ENCODE results near the gene SHMT1. TPM values are rescaled to one million over a fixed set of nuclear protein-coding genes. Genes with fewer than 3 reads are reported as not detected.
"Not testable (repeated sequence)": the region's sequence is repeated elsewhere in the genome, so short reads cannot be mapped to it uniquely, and the experiment has no call there.

Gene SHMT1
- total RNA-seq, 1 donor from 2014 or later, result 16.7 TPM

DNA sequence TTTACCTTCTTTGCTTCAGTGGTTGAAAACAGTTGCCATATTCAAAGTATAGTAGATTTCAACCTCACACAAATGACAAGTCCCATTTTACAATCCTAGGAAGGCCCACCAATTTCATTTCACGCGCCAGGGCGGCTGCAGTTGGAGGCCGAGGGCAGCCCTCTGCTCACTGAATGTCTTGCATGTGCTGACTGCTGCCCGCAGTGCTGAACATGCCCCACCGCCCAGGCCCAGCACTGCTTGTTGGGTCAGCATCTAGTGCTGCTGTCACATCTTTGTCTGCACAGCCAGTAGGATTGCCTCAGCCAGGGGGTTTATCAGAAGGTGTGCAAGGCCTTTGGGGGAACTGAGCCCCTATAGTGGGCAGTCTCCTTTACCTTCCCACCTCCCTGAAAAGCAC is 36.8 kb downstream of the SHMT1 start:
- DNase-seq (ENCODE audit: low read depth in 2 of 2), result no peak

DNA sequence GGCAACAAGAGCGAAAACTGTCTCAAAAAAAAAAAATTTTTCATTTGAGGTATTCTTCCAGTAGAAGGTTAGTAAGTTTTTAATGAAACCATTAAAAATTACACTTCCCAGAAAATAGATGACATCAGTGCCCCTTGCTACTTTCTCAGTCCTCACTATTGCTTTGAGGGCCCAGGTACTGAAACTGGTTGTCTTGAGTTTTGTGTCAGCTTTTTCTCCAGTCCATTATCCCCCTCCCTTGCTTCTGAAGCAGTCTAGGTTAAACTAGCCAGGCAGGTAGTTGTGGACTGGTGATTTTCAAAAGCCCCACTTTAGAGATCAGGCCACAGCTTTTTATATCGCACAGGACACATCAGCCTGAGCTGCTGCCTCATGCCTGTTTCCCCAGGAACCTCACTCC is 37.3 kb downstream of the SHMT1 start:
- DNase-seq (ENCODE audit: low read depth in 2 of 2), result no peak

DNA sequence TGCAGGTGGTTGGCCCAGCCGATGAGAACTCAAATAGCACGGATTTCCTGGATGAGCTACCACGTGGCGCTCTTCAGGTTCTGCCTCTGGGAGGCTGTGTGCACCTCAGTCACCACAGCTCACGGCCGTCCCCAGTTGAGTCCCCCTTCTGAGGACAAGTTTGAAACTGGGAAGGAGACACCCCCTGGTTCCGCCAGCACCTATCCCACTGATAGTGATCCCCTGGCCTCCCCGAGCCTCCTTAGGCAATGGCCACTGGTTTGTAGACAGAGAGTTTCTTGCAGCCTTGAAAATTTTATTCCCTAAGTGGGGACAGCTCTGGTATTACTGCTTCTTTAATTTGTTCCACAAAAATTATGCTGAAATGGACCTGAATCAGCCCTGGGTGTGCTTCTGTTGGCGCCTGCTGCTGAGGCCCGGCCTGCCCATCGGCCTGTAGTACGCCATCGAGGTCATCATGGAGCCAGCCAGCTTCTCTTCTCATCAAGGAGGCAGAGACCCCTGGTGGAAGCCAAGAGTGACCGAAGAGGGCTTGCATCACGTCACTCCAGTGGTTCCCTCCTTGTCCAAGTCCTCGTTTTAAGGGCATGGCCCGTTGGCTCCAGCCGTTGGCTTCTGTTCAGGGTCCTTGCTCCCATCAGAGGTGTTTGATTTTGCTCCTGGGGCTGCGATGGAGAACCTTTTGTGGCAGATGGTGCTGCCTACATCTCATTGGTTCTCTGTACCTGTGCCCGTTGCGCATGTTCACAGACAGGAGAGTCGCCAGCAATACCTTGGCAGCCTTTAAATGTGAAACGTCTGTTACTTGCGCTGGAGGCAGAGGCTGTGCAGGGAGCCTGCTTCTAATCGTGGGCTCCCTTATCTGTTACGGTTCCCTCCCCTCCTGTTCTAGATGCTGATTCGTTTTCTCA is 39.0 kb downstream of the SHMT1 start:
- DNase-seq (ENCODE audit: low read depth in 2 of 2), result no peak

DNA sequence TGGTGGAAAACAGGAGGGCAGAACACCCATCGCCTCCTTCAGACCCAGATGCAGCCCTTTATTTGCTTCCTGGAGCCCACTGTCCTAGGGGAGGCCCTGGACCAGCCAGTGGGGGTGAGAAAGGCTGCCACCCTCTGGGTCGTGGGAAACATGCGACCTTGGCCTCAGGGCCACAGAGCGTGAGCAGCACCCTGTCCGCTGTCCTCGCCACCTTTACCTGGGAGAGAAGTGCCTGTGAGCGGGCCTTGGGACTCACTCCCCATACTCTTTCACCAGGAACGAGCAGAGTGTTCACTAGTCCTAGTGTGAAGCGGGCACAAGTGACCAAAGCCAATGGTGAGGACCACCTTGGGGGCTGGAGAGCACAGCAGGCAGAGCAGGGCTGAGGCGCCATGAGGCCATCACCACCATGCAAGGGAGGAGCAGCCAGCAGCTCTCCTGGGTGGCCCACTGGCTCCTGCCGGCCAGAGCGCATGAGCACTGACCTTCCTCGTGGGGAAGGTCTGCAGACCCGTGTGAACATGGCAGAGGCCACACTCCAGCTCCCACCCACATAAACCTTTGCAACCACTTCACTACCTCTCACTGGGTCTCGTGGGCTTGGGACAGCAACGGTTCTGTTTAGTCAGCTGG is 39.7 kb downstream of the SHMT1 start:
- no peak for DNase-seq (ENCODE audit: low read depth in 2 of 2)

DNA sequence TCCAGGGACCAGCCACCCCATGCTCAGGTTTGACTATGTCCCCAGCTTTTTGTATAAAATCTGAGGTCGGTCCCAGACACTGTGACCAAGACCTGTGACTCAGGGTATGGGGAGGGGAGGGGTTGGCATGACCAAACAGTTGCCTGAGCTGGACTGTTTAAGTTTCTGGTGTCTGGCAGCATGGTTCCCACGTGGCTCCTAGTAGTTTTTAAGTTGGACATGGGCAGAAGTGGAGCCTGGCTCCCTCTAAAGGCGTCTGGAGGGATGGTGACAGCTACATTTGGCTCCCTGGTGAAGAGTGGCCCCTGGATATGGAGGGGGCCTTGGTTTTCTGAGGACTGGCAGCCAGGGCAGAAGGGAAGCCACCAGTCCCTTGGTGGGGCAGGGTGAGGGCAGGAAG is 40.3 kb downstream of the SHMT1 start:
- no peak for DNase-seq (ENCODE audit: low read depth in 2 of 2)

DNA sequence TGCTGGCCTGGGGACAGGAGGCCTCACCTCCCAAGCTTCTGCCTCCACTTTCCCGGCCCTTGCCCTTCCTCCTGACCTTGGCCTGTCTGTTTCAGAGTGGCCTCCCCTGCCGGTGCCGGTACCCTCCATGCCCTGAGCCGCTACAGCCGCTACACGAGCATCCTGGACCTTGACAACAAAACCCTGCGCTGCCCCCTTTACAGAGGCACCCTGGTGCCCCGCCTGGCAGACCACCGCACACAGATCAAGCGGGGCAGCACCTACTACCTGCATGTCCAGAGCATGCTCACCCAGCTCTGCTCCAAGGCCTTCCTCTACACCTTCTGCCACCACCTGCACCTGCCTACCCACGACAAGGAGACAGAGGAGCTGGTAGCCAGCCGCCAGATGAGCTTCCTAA is 40.8 kb downstream of the SHMT1 start:
- no peak for DNase-seq (ENCODE audit: low read depth in 2 of 2)

DNA sequence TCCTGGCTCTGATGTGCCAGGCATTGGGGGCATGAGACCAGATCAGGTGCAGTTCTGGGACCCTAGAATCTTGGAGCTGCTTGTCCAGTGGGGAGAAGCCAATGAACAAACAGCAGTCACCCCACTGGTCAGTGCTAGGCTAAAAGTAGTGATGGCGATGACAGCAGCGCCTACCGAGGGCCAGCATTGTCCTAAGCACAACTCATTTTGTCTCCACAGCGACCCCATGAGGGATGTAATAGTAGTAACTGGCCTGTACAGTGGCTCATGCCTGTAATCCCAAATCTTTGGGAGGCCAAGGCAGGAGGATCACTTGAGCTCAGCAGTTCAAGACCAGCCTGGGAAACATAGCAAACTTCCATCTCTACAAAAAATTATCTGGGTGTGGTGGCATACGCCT is 42.0 kb downstream of the SHMT1 start:
- DNase-seq (ENCODE audit: low read depth in 2 of 2), result peak in 1 of 2 donors; percentile 43

DNA sequence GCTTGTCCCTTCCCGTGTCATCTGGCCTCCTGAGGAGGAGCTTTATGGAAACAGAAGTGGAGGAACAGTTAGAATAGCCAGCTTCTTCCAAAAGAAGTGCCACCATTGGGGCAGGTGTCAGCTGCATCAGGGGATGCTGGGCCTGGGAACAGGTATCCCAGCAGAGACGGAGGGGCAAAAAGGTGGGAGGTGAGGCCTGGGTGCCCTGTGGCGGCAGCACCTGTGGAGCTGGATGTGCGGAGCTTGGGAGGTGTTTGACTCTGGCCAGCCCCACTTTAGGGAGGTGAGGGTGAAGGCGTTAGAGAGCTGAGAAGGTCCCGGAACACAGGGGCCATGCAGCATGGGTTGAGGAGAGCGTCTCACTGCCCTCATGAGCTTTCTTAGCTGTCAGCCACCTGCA is 43.0 kb downstream of the SHMT1 start:
- DNase-seq (ENCODE audit: low read depth in 2 of 2), result no peak

DNA sequence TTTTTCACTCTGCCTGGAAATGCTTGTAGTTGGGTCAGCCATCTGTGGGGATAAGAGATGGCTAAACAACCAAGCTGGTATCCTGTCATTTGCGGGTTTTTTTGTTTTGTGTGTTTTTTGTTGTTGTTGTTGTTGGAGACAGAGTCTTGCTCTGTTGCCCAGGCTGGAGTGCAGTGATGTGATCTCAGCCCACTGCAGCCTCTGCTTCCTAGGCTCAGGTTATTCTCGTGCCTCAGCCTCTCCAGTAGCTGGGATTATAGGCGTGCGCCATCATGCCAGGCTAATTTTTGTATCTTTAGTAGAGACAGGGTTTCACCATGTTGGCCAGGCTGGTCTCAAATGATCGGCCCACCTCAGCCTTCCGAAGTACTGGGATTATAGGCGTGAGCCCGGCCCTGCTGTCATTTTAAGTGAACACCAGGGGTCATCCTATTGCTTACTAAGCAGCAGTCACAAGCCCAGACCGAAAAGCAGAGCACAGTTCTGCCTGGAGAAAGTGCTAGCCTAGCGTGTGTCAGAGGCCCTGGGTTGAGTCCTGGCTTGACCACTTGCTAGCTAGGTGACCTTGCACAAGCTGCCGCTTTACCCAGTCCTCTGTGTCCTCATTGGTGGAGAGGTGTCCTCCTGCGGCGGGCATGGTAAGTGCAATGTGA is 43.6 kb downstream of the SHMT1 start:
- DNase-seq (ENCODE audit: low read depth in 2 of 2), result peak; percentile 48 to 62

DNA sequence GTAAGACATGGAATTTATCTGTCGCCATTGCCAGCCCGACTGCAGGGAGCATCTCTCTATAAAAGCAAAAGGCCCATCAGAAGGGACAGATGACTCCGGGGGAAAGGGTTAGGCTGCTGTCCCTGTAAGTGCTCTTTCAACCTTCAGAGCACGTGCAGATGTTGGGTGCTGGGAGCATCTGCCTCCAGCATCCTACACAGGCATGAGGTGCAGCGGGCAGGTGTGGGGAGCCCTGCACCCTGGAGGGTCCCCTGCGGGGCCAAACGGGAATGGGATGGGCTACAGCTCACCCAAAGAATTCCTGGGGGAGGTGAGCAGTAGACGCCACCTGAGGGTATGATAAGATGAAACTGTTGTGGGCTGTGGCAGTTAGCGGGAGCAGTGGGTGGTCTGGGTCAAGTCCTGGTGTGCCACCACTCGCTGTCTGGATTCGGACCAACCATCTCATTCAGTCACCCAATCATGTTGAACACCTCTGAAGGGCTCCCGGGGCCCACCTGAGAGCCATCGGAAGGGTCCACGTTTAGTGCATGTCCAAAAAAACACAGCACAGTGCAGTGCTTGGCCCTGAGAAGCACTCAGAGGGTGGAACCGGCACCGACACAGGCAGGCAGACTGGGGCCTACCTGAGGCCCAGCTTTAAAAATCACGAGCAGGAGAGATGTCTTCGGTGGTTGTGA is 44.4 kb downstream of the SHMT1 start:
- DNase-seq (ENCODE audit: low read depth in 2 of 2), result no peak

DNA sequence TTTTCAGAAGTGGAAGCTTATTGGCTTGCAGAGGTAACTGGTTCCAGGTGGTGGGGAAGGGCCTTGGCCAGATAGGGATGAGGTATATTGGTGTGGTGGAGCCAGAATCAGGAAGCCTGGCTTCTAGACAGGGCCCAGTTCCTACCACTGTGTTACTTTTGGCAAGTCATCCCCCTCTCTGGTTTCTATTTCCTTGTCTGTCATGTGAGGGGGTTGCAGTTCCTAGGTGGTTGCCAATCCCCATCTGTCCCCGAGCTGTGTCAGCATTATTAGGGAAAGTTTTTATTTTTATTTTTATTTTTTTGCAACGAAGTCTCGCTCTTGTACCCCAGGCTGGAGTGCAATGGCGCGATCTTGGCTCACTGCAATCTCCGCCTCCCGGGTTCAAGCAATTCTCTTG is 45.2 kb downstream of the SHMT1 start:
- no peak for DNase-seq (ENCODE audit: low read depth in 2 of 2)

DNA sequence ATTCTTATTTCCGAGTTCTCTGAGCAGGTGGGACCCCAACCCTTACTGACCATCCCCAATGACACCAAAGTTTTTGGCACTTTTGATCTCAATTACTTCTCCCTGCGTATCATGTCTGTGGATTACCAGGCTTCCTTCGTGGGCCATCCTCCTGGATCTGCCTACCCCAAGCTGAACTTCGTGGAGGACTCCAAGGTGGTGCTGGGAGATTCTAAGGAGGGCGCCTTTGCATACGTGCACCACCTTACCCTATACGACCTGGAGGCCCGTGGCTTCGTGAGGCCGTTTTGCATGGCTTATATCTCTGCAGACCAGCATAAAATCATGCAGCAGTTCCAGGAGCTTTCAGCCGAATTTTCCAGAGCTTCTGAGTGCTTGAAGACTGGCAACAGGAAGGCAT is 47.4 kb downstream of the SHMT1 start:
- DNase-seq (ENCODE audit: low read depth in 2 of 2), result no peak

DNA sequence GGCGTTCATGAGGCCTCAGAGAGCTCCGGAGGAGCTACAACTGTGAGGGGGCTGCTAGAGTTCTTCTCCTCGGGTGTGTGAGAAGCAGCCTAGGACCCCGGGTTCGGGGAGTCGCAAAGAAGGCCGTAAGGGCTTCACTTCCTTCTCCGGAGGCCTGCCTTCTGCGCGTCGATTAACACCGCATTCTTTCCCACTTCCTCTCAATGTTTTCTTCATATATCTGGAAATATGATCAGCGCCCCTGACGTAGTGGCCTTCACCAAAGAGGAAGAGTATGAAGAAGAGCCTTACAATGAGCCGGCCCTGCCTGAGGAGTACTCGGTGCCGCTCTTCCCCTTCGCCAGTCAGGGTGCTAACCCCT is 47.8 kb downstream of the SHMT1 start:
- DNase-seq (ENCODE audit: low read depth in 2 of 2), result peak in 1 of 2 donors; percentile 44

DNA sequence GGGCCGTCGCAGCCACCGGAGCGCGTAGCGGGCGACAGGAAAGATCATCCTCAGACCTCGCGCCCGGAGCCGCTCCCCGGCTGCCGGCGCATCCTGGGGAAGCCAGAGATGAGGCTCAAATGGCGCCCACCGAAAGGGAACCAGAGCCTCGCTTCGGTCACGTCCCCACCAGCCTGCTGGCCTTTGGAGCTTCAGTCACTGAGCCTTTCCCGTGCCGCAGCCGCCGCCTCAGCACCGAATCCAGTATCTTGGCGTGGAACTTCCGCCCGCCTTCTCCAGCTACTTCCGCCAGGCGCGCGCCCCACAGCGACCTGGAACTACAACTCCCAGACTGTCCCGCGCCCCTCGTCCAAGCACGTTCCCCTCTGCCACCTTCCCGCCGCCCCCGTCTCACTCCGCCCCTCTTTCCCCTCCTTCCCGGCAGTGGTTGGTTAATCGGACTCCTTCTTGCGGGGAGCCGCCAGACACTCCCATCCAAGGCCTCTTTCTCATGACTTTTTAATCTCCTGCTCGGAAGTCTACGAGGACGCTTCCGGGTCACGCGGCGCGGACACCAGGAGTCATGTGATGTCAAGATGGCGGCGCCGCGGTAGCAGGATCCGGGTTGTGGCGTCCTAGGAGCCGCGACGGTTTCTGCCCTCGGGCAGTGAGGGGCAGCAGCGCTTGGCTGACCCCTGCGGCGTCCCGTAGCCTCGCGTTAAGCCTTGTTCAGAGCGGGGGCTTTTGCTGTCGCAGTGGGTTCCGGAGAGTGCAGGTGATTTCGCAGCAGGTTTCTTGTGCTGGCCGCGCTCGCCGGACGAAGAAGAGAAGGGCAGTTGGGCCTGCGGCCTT is 48.4 kb downstream of the SHMT1 start, which contains the start of the genes SMCR8 and TOP3A:
TSS of gene SMCR8 (plus strand) at position 563 of the 831 bp plus-strand sequence. CDS start 497 bp downstream, outside the sequence.
TSS of gene TOP3A (minus strand) at position 264 of the 831 bp plus-strand sequence. CDS start at position 48, 216 bp downstream.
- peak; percentile 73 to 97 for DNase-seq (ENCODE audit: low read depth in 2 of 2)

DNA sequence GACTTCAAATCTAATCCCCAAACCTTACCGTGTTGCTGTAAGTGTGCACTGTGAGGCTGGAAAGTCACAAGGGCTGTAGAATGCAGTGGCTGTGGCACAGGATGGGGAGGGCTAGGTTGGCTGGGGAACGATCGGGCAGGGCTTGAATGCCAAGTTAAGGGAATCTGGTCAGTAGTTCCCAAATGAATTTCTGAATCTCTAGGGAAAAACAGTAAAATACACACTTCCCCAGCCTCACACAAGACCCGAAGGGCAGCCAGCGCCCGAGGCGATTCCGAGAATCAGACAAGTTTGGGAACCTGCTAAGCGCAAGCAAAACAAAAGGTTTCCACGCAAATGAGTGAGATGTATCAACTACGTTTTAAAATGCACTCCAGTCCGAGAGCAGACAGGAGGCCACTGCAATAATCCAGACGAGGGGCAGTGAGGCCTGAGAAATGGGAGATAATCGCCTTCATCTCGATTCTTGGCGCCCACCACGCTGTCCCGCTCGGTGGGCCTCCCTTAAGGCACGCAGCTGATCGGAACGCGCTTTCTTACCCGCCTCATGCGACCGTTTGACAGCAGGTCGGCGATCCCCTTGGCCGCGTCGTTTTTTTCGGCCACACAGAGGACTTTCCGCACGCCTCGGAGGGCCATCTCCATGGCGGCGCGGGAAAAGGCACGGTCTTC is 49.2 kb downstream of the SHMT1 start:
- DNase-seq (ENCODE audit: low read depth in 2 of 2), result peak in 1 of 2 donors; percentile 34

DNA sequence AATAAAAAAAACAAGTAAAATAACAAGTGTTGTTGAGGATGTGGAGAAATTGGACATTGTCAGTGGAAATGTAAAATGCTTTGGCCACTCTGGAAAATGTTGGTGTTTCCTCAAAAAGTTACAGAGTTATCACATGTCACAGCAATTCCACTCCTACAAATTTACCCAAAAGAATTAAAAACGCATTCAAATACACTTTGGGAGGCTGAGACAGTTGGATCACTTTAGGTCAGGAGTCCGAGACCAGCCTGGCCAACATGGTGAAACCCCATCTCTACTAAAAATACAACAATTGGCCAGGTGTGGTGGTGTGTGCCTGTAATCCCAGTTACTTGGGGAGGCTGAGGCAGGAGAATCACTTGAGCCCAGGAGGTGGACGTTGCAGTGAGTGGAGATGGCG is 54.1 kb downstream of the SHMT1 start:
- DNase-seq (ENCODE audit: low read depth in 2 of 2), result no peak

DNA sequence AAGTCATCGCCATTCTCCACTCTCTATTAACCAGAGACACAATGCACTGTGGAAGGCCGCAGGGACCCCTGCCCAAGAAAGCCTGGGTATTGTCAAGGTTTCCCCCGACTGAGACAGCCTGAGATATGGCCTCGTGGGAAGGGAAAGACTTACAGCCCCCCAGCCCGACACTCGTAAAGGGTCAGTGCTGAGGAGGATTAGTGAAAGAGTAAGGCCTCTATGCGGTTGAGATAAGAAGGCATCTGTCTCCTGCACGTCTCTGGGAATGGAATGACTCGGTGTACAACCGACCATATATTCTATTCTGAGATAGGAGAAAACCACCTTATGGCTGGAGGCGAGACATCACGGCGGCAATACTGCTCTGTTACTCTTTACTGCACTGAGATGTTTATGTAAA is 60.1 kb downstream of the SHMT1 start:
- not testable (repeated sequence) for DNase-seq (ENCODE audit: low read depth in 2 of 2)

DNA sequence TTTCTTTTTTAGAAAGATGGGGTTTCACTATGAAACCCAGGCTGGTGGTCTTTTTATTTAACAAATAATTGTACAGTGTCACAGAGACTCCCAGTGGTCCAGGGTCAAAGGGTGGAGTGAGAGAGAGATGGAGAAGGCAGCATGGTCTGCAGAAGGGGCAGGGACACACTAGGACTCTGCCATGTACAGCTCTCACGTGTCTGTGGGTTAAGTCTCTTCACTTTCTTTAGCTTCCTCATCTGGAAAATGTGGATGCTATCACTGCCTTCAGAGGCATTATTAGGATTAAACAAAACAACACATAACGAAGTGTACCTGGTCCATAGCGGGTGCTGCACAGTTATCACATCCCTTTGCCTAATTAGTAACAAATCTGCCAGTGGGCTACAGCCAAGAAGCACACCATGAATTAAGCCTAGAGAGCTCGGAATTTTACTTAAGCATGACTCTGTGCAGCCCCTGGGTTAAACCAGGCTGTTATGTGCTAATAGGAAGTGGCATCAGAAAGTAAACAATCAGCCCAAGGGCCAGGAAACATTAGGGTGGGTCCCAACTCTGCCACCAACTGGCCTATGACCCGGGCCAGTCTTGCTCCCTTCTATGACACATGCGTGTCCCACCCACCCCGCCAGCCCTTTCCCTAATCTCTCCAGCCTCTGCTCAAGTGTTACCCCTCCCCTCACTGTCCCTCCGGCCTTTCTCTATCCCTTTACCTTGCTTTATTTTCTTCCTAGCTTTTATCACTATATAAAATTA is 62.4 kb downstream of the SHMT1 start:
- DNase-seq (ENCODE audit: low read depth in 2 of 2), result peak in 1 of 2 donors; percentile 55

DNA sequence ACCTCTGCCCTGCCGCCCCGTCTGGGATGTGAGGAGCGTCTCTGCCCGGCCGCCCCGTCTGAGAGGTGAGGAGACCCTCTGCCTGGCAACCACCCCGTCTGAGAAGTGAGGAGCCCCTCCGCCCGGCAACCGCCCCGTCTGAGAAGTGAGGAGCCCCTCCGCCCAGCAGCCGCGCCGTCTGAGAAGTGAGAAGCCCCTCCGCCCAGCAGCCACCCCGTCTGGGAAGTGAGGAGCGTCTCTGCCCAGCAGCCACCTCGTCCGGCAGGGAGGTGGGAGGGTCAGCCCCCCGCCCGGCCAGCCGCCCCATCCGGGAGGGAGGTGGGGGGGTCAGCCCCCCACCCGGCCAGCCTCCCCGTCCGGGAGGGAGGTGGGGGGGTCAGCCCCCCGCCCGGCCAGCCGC is 65.3 kb downstream of the SHMT1 start:
- DNase-seq (ENCODE audit: low read depth in 2 of 2), result not testable (repeated sequence)
